ENCODE data around the gene SS18L1. TPM values are rescaled to one million over a fixed set of nuclear protein-coding genes. Genes with fewer than 3 reads are reported as not detected.

Gene SS18L1
- 29.4 to 34.1 TPM (median 29.8 TPM) in 3 replicates for total RNA-seq (2021)
- percentile 73 among the genes with signal in this experiment for Bru-seq, nascent RNA
- long read RNA-seq, experiment 1, full-length matches to known transcripts, result 2 of 29 reads
- long read RNA-seq, experiment 1, partial matches to known transcripts, result 12 of 29 reads
- long read RNA-seq, experiment 1, other reads (novel, unspliced or antisense), result 15 of 29 reads
- long read RNA-seq, experiment 2, full-length matches to known transcripts, result 4 of 27 reads
- long read RNA-seq, experiment 2, partial matches to known transcripts, result 2 of 27 reads
- long read RNA-seq, experiment 2, other reads (novel, unspliced or antisense), result 21 of 27 reads
- long read RNA-seq, experiment 3, partial matches to known transcripts, result 0 of 3 reads
- long read RNA-seq, experiment 3, other reads (novel, unspliced or antisense), result 3 of 3 reads

- ATAC-seq (peak; percentile 77), DNase-seq (ENCODE audit: low spot score) (peak; percentile 76)
- Mint-ChIP-seq H3K9me3 (no peaks in the 10 kb centered on the region), H3K27me3 (ENCODE audit: low read depth) (no peaks in the 10 kb centered on the region), H3K27ac (peak within 1 kb of the TSS; percentile 94), H3K4me3 (peak within 1 kb of the TSS; percentile 87), H3K4me1 (peaks cover 30% of the 10 kb centered on the region), H3K36me3 (peaks cover 32% of the 10 kb centered on the region)
- ChIA-PET POLR2A (interaction anchor here (0.8 kb wide), 1 partner anchor 223 kb away, joined by 3 read pairs; no protein-coding TSS in a partner anchor), CTCF (interaction anchor here (2.2 to 3.8 kb wide), 2 partner anchors 13 kb away, joined by 16 to 27 read pairs; no protein-coding TSS in a partner anchor)
- TF ChIP-seq ZBTB21 (CRISPR knock-in tag; IDR thresholded peaks at IDR 0.05; ENCODE audit: borderline replicate concordance) (no peak), NR1H2 (CRISPR knock-in tag; IDR thresholded peaks at IDR 0.05) (no peak), ETV6 (CRISPR knock-in tag; IDR thresholded peaks at IDR 0.05) (peak; percentile 55; the same call in 1 of the 2 replicates), ZNF416 (CRISPR knock-in tag; IDR thresholded peaks at IDR 0.05) (no peak), ARID4B (CRISPR knock-in tag; IDR thresholded peaks at IDR 0.05; ENCODE audit: borderline replicate concordance) (0 out of 2 replicates have a peak, but pooled peaks have one; percentile 31), FOXP4 (CRISPR knock-in tag; IDR thresholded peaks at IDR 0.05) (peak; percentile 90), ZNF138 (CRISPR knock-in tag; conservative IDR thresholded peaks at IDR 0.05) (no peak), SP1 (CRISPR knock-in tag; conservative IDR thresholded peaks at IDR 0.05) (peak; percentile 94), USF2 (CRISPR knock-in tag; IDR thresholded peaks at IDR 0.05) (peak; percentile 54; the same call in 1 of the 2 replicates), CTCF (IDR thresholded peaks at IDR 0.05) (no peak), NFE2L1 (CRISPR knock-in tag; IDR thresholded peaks at IDR 0.05) (peak; percentile 79), ZBTB43 (CRISPR knock-in tag; IDR thresholded peaks at IDR 0.05) (no peak; the same call in 1 of the 2 replicates), CBFB (CRISPR knock-in tag; IDR thresholded peaks at IDR 0.05; ENCODE audit: low read depth) (0 out of 2 replicates have a peak, but pooled peaks have one; percentile 82), KAT7 (CRISPR knock-in tag; IDR thresholded peaks at IDR 0.05; ENCODE audit: borderline replicate concordance) (0 out of 2 replicates have a peak, but pooled peaks have one; percentile 40), STAT6 (CRISPR knock-in tag; conservative IDR thresholded peaks at IDR 0.05; ENCODE audit: low read depth) (peak; percentile 89; the same call in 1 of the 2 replicates), ESRRA (CRISPR knock-in tag; IDR thresholded peaks at IDR 0.05; ENCODE audit: borderline replicate concordance) (0 out of 2 replicates have a peak, but pooled peaks have one; percentile 18), CREM (CRISPR knock-in tag; IDR thresholded peaks at IDR 0.05) (peak; percentile 80; the same call in 1 of the 2 replicates), ERG (CRISPR knock-in tag; IDR thresholded peaks at IDR 0.05) (no peak)
These were observed at the start of gene SS18L1, which contains the start of gene PSMA7 for GRCh38 chr20:62143081-62143956. SS18L1 (plus strand) TSS chr20:62143769; CDS start chr20:62143821, 52 bp downstream. PSMA7 (minus strand) TSS chr20:62143394; CDS start chr20:62143303, 91 bp downstream.

Data from WTC11 (cell line).